GM06990 (cell line): ENCODE measurements around the gene DOCK2.

Experiments used
- DNase-seq: peaks from one replicate; pipeline ENCODE4 v3.0.0-alpha.2; 2011; ENCODE audit not compliant: insufficient read length; ENCODE audit errors: extremely low read depth
- H3K27me3 ChIP-seq: replicated peaks from 2 replicates; pipeline ENCODE4 v1.6.0; 2011; ENCODE audit warnings: low read length; ENCODE audit not compliant: control insufficient read depth, insufficient read depth
- H3K36me3 ChIP-seq: 2 replicates; pipeline ENCODE4 v1.5.1; 2011; ENCODE audit warnings: low read length; ENCODE audit not compliant: control insufficient read depth, insufficient read depth
- H3K4me3 ChIP-seq: replicated peaks from 2 replicates; pipeline ENCODE4 v1.5.1; 2011; ENCODE audit warnings: low read depth, mild to moderate bottlenecking, control low read depth, low read length
- TF ChIP-seq, protein P1 (sequence below): IDR thresholded peaks from 2 replicates; pipeline ENCODE4 v1.5.1; 2011; ENCODE audit warnings: low read length, control low read depth, mild to moderate bottlenecking, inconsistent platforms; ENCODE audit not compliant: insufficient read depth, poor library complexity, severe bottlenecking

The DOCK2 gene

DNA sequence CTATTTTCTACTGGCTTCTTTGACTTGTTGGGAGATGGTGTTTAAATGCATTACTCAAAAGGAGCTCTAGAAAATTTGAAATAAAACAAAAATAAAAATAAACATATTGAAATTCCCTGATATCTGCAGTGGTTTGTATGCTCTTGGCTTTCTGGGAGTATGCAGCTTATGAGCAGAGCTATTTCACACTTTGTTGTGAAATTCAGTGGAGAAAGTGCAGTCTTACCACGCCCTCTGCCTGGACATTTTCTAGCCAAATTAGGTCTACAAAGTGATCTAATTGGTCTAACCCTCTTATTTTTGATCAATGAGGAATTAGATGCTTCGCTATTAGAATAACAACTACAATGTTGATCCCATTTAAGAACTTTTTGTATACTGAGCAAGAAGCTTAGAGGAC lies 276.4 kb downstream of the DOCK2 start:
- DNase-seq, result no peak
- TF ChIP-seq, protein P1, sequence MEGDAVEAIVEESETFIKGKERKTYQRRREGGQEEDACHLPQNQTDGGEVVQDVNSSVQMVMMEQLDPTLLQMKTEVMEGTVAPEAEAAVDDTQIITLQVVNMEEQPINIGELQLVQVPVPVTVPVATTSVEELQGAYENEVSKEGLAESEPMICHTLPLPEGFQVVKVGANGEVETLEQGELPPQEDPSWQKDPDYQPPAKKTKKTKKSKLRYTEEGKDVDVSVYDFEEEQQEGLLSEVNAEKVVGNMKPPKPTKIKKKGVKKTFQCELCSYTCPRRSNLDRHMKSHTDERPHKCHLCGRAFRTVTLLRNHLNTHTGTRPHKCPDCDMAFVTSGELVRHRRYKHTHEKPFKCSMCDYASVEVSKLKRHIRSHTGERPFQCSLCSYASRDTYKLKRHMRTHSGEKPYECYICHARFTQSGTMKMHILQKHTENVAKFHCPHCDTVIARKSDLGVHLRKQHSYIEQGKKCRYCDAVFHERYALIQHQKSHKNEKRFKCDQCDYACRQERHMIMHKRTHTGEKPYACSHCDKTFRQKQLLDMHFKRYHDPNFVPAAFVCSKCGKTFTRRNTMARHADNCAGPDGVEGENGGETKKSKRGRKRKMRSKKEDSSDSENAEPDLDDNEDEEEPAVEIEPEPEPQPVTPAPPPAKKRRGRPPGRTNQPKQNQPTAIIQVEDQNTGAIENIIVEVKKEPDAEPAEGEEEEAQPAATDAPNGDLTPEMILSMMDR, result no peak
- Histone ChIP-seq H3K36me3 (no peaks in the 10 kb centered on the region; the same call in 1 of the 2 replicates), H3K4me3 (no peak overlapping the region), H3K27me3 (no peaks in the 10 kb centered on the region)

DNA sequence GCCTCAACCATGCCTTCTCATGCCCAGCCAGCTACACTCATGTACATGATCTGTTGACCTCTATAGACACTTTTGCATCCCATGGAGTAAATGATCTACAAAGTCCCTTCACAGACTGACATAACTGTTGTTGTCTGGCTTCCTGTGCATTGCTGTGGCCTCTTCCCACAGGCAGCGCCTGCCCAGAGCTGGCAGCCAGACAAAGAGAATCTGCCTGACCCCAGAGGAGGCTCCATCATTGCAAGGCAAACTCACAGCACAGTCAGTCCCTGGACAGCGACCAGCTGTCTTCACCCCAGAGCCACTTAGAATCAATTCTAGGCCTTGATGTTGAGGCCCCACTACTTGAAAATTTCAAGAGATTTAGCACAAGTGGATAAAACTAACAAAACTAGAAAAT lies 277.7 kb downstream of the DOCK2 start:
- TF ChIP-seq, protein P1, result no peak
- Histone ChIP-seq H3K36me3 (no peaks in the 10 kb centered on the region; the same call in 1 of the 2 replicates), H3K4me3 (no peak overlapping the region), H3K27me3 (no peaks in the 10 kb centered on the region)
- no peak for DNase-seq

DNA sequence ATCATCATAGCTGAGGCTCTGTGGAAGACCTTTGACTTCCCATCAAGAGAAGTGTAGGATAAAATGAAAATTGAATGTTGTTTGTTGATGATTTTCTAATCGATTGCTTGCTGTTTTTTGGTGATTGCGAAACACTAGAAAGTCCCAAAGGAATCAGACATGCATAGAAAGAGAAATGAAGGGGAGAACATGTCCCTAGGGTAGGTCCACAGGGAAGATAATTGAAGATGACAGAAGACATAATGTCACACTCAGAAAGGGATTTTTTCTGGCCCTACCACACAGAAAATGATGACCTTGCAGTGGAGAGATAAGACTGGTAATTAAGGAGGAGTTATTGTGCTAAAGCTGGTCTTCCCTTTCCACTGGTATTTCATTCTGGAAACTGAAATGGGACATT lies 280.4 kb downstream of the DOCK2 start:
- Histone ChIP-seq H3K4me3 (no peak overlapping the region), H3K36me3 (no peaks in the 10 kb centered on the region; the same call in 1 of the 2 replicates), H3K27me3 (no peaks in the 10 kb centered on the region)
- TF ChIP-seq, protein P1, result no peak
- DNase-seq, result no peak

DNA sequence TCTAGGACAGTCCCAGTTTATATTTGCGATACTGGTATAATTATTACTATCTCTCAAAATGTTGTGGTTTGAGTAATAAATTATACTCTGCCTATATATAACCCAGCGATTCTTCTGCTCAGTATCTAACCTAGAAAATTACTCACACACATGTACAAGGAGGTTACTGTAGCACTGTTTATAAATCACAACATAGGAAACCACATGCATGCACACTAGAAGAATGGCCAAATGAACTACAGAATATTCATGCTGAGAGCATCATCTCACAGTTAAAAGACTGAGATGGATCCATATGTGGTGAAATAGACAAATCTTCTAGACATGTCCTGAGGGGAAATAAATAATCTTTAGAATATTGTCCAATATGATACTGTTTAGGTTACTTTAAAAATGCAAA lies 281.2 kb downstream of the DOCK2 start:
- TF ChIP-seq, protein P1, result no peak
- DNase-seq, result no peak
- H3K27me3 ChIP-seq, result no peaks in the 10 kb centered on the region

DNA sequence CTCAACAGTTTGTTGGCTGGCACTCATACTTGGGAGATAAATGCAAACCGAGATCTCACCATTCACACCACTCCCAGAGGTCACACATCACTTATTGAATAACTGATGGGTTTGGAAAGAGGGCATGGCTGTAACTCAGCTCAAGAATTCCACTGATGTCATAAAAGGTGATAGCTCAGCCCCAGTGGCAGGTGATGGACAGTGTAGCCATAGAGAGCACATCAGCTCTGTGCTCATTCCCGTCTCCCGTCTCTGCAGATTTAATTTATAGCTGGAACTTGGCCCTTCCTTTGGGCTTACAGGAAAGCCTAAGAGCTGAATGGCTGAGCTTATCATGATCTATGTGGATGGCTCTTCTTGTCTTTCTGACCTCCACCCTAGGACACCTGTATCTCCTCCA lies 283.4 kb downstream of the DOCK2 start:
- TF ChIP-seq, protein P1, result no peak
- H3K27me3 ChIP-seq, result no peaks in the 10 kb centered on the region
- no peak for DNase-seq
- H3K36me3 ChIP-seq, result no peaks in the 10 kb centered on the region; the same call in 1 of the 2 replicates
- no peak overlapping the region for H3K4me3 ChIP-seq

More for the DNA sequence above, 281.2 kb downstream of the DOCK2 start:
- no peaks in the 10 kb centered on the region; the same call in 1 of the 2 replicates for H3K36me3 ChIP-seq
- no peak overlapping the region for H3K4me3 ChIP-seq

DNA sequence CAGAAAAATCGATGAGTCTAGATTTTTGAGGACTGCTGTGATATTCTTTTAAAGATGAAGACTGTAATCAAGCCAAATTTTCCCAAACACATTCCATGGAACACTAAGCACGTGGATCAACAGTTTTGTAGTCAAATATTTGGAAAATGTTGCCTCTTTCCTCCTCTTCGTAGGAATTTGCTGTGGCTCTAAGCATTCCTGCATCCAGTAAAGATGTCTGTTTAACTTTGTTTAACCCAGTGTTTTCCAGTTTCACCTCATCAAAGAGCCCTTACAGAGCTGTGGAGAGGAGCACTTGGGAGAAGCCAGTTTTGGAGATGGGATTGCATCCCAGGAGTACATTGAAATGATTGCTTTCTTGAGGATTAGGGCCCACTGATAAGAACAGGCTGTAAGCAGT lies 284.3 kb downstream of the DOCK2 start:
- Histone ChIP-seq H3K4me3 (no peak overlapping the region), H3K36me3 (no peaks in the 10 kb centered on the region; the same call in 1 of the 2 replicates), H3K27me3 (no peaks in the 10 kb centered on the region)
- TF ChIP-seq, protein P1, result no peak
- DNase-seq, result no peak
